HG02885 (cell line): Measurements from ENCODE around the gene SLMAP.

ENCODE experiments used
- ATAC-seq: cut with Tn5 transposase; IDR thresholded peaks from one replicate; pipeline ENCODE4 v1.9.1; 2021; ENCODE audit warnings: mild to moderate bottlenecking; ENCODE audit not compliant: unreplicated experiment, poor library complexity

SLMAP gene

GRCh38 chr3:57927166-57927565 lies 171.1 kb downstream of the SLMAP start:
- no peak for ATAC-seq

- no peak for ATAC-seq
These were observed 171.8 kb downstream of the SLMAP start for GRCh38 chr3:57927916-57928315.

GRCh38 chr3:57928511-57928910 lies 172.4 kb downstream of the SLMAP start:
- ATAC-seq, result no peak

DNA sequence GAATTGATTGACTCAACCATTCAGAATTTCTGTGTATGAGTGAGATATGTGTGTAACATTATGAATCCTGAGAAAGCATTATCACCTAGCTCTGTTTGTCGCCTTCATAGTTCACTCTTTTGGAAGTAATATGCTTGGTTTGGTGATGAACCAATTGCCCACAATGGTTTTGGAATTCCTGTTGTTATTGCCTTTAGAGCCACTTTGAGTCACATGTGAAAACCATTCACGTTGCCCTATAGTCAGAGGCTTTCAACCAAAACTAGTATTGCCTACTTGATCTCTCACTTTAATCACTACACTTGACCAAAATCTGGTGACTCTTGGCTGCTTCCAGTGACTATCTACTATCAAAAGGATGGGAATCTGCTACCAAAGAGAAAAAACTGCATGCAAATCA lies 173.9 kb downstream of the SLMAP start:
- ATAC-seq, result no peak

DNA sequence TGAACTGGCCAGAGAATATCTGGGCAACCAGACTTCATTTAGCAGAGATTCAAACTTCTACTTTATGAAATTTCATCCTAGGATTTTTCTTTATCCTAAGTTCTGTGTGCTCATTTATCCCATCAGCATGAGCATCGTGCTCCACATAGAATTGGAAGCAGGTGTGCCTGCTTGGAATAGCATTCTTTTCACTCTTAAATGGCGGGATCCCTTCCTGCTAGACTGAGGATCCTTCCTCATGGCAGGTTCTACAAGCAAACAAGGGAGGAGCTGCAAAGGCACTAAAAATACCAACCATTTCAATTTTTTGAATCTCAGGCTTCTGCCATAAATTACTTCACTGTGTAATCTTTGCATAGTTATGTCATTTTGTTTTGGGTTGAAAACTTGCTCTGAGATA lies 177.5 kb downstream of the SLMAP start:
- ATAC-seq, result no peak

GRCh38 chr3:57934373-57934772 lies 178.3 kb downstream of the SLMAP start:
- no peak for ATAC-seq

DNA sequence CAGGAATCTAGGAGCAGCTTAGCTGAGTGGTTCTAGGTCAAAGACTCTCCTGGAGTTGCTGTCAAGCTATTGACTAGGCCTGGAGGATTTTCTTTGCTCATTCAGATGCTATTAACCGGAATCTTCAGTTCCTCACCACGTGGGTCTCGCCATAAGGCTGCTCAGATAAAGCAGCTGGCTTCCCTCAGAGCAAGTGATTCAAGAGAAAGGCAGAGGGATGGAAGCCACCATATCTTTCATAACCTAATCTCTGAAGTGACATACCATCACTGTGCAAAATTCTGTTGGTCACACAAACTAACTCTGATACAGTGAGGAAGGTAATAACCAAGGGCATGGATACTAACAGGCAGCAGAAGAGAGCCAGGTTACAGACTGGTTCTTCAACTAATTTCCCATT lies 179.4 kb downstream of the SLMAP start:
- ATAC-seq, result no peak

DNA sequence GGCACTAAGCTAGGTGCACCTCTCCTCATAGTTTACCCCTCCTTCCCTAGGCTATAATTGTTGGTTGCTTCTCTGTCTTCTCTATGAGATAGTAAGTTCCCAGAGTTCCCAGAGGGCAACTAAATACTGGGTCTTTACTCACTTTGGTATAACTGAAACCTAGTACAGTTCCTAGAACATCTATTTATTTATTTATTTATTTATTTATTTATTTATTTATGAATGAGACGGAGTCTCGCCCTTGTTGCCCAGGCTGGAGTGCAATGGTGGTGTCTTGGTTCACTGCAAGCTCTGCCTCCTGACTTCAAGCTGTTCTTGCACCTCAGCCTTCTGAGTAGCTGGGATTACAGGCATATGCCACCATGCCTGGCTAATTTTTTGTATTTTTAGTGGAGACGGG lies 181.0 kb downstream of the SLMAP start:
- no peak for ATAC-seq

DNA sequence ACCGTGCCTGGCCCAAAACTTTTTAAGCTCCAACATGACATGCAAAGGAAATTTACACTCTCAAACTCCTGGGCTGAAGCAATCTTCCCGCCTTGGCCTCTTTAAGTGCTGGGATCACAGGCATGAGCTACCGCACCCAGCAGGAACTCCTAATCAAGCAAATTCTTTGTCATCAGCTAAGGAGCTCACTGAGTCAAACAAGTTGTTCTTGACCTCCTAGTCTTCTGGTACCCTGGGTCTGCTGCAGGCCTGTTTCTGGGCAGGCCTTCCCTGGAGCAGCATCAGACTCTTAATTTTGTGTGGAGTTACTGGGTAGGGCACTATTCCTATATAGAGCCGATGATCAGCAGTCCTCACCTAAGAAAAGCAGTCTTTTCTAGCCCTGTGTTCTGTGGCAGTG lies 183.7 kb downstream of the SLMAP start:
- no peak for ATAC-seq

DNA sequence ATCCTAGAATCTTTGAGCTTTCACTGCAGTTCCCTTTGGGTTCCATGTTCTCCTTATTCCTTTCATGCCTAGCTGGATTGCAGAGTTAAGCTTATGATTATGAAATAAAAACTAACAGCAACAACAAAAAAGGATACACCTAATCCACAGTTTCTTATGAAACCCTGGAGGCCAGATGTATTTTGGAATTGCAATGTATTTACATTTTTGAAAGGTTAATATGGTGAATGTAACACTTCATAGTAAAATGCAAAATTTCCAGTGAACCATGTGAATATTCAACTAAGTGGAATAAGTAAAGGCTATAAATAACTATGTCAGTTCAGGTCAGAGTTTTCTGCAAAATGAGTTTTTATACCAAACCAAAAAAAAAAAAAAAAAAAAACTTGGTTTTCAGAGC lies 186.3 kb downstream of the SLMAP start:
- no peak for ATAC-seq

GRCh38 chr3:57942872-57943283 lies 186.8 kb downstream of the SLMAP start:
- no peak for ATAC-seq

DNA sequence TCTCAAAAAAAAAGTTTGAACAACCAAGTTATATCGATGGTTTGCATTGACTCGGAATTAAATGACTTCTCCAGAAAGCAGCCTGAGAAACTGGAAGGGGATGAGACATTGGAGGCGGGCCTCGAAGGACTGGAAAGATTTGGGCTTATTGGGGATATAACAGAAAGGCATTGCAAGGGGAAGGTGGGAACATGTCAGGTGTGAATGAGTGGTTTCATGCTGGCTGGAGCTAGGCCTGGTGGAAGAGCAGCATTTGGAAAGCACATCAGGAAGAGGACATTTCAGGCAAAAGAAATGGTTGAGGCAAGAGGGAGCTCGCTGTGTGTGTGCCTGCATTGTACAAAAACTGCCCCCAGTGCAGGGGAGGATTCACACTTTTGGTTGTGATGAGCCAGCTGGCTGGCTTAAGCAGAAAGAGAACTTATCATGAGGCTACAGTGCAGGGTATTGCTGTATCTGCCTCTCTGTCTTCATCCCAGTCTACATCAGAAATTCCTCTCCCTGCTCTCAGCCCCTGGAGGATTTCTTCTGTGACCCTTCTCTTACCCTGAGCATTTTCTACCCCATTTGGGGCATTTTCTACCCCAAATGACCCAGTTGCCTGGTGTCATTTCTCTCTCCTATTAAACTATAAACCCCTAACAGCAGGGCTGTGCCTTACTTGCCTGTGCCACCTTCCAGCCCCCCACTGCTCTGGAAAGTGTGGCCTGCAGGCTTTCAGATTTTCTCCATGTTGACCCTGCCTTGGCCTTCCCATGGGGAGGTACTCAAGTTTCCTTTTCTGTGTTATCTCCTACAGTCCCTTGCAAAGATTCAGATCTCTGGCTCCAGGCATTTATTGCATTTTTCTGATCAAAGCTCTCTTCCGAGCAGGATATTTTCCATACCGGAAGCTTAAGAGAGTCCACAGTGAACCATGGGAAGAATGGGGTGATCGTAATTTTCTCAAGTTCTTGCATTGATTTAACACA lies 187.7 kb downstream of the SLMAP start:
- no peak for ATAC-seq

GRCh38 chr3:57946970-57947381 lies 190.9 kb downstream of the SLMAP start:
- no peak for ATAC-seq

DNA sequence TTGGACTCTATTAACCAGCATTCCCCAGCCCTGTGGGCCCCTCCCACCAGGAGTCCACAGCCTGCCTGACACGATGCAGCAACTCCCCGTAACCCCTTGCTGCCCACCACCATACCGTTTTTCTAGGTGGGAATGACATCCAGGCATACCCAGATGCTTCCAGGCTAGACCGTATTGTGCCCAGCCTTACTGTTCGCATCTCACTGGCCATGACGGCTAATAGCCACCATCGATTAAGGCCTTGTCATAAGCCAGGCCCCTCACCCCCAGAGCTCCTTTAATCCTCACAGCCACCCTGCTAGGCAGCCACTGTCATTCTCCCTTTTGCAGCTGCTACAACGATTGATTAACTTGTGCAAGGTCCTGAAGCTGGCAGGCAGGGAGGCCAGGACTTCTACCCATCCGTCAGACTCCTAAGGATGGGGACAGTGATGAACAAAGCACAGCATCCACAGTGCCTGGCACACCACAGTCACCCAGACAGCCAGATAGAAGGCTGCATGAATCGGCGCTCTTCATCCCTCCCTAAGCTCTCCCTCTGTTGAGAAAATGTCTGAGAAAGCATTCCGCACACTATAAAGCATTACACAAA lies 192.1 kb downstream of the SLMAP start:
- ATAC-seq, result no peak

GRCh38 chr3:57948781-57949242 lies 192.7 kb downstream of the SLMAP start:
- no peak for ATAC-seq

DNA sequence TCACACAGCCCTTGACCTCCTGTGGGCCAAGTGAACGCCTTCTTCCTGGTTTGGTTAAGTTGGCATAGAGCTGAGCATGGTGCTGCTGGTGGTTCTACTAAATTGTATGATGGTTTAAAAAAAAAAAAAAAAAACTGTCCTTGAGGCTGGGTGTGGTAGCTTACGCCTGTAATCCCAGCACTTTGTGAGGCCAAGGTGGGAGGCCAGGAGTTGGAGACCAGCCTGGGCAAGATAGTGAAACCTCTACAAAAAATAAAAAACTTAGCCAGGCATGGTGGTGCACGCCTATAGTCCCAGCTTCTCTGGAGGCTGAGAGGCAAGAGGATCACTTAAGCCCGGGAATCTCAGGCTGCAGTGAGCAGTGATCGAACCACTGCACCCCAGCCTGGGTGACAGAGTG lies 193.2 kb downstream of the SLMAP start:
- ATAC-seq, result no peak

DNA sequence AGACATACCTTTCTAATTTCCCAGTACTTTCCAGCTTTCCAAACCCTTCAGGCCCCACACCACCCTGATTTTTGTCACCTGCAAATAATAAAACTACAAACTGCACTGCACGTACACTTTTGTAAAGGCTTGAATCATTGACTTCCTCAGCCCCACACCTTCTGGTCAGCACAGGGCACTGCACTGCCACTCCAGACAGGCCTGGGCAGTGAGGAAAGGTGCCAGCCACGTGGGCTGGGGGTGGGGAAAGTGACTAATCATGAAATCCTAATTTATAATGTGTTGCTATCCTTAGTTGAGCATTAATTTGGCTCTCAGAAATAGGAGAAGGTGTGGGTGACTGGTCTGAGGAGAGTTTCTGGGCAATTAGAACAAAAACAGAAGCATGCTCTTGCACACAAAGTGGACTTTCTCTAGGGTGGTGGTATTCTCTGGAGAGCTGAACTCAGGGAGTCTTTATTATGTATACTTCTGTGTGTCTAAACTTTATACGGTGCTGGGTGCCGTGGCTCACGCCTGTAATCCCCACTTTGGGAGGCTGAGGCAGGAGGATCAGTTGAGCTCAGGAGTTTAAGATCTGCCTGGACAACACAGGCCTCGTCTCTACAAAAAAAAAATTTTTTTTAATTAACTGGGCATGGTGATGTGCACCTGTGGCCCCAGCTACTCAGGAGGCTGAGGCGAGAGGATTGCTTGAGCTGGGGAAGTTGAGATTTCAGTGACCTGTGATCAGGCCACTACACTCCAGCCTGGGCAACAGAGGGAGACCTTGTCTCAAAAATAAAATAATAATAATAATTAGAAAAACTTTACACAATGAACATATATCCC lies 193.9 kb downstream of the SLMAP start:
- no peak for ATAC-seq

DNA sequence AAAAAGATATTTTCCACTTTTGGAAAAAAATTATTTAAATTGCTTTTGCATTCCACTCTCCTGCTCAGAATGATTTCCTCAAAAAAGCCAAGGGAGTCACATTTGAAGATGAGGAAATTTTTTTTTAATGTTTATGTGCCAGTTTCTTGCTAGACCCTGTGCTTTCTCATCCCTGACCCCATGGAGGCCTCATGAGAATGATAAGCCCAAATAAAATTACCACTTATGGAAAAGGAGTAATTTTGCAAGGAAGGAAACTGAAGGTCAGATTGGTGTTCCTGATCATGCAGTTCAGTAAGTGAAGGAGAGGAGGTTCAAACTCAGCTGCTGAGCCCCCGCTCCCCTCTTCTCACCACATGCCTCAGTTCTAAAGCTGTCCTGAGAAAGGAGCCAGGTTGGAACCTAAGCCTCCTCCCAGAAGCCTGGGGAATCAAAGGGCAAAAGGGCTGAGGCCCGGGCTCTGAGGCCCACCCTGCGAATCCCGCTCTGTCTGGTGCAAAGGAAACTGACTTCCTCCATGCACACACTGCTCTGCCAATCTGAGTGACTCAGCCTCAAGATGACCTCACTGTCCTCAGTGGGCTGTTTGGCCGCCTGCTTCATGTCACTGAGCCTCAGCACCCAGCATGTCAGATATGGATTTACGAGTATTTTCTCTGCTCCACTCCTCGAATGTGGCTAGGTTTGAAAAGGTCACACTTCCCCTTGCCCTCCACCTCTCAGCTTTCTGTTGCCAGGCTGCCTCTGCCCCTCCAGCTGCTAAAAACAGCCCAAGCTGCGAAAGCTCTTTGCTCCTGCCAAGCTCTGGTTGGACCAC lies 195.2 kb downstream of the SLMAP start:
- no peak for ATAC-seq

- ATAC-seq, result no peak
These were observed 196.1 kb downstream of the SLMAP start for GRCh38 chr3:57952208-57952631.

DNA sequence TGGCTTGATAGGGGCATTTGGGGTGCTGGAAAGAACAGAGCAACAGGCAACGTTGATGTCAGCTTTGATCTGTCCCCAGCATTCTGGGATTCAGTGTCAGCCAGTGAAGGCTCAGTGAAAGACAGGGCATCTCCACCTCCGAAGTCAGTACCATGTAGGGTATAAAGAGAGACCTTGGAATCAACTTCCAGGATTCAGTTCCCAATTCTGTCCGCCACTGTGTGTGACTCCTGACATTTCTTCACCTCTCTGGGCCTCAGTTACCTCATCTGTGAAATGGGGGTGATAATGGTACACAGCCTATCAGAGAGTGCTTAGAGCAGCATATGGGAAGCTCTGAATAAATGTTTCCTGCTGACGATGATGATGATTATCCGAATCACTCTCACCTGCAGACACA lies 196.5 kb downstream of the SLMAP start:
- ATAC-seq, result no peak
